GM12872 (cell line): ENCODE results near the gene HOXB7.

ENCODE experiments used
- CTCF ChIP-seq: IDR thresholded peaks from 3 replicates; pipeline ENCODE4 v1.5.1; 2011; ENCODE audit warnings: low read depth, mild to moderate bottlenecking, low read length, moderate library complexity; ENCODE audit not compliant: insufficient read depth

The HOXB7 gene

GRCh38 chr17:48633266-48633677, 22.5 kb upstream of the HOXB7 start:
- TF ChIP-seq CTCF = no peak

GRCh38 chr17:48632579-48633265, 21.9 kb upstream of the HOXB7 start:
- TF ChIP-seq CTCF = no peak

GRCh38 chr17:48631693-48632578, 21.1 kb upstream of the HOXB7 start:
- no peak for TF ChIP-seq CTCF

- TF ChIP-seq CTCF = no peak
Observed at GRCh38 chr17:48630925-48631692, 20.3 kb upstream of the HOXB7 start.

- TF ChIP-seq CTCF = no peak
Observed at GRCh38 chr17:48630009-48630924, 19.4 kb upstream of the HOXB7 start.

- TF ChIP-seq CTCF = no peak
Observed at GRCh38 chr17:48629411-48629759, 18.6 kb upstream of the HOXB7 start.
